HCT116 (cell line): ENCODE results near the gene PSPC1. TPM values are rescaled to one million over a fixed set of nuclear protein-coding genes. Genes with fewer than 3 reads are reported as not detected.
"Not testable (repeated sequence)": the region's sequence is repeated elsewhere in the genome, so short reads cannot be mapped to it uniquely, and the experiment has no call there.

Experiments
- ATAC-seq: fragments of 200-7000 bp; cut with Tn5 transposase; 2 replicates; pipeline ENCODE4 v1.9.1; 2020; ENCODE audit warnings: mild to moderate bottlenecking, moderate library complexity
- BruUV-seq: library from RNA; stranded (reverse); fragments of 400-500 nt; replicated peaks from 2 replicates; lab custom pipeline; 2021; lab: Mats Ljungman, UMichigan
- CTCF ChIA-PET: fragments of 300-600 bp; sonication (Branson Sonifier 250); formaldehyde crosslinking; loops from one replicate; lab custom pipeline; 2021; ENCODE audit warnings: antibody characterized with exemption; lab: Charles Lee
- POLR2A ChIA-PET: fragments of 300-600, 350-600 bp; sonication (Branson Sonifier 250); formaldehyde crosslinking; loops from one replicate; lab custom pipeline; 2021; ENCODE audit warnings: antibody characterized with exemption; lab: Charles Lee
- RAD21 ChIA-PET, 2 experiments: fragments of 300-600 bp; sonication (Branson Sonifier 250); formaldehyde crosslinking; loops; one replicate each; lab custom pipeline; 2023; ENCODE audit warnings: low total read pairs in 2 of 2; ENCODE audit not compliant: uncharacterized antibody in 2 of 2, unreplicated experiment in 2 of 2, low non-redundant PET in 1 of 2; lab: Charles Lee
- DNase-seq: peaks from one replicate; pipeline ENCODE4 v3.0.0-alpha.2; 2010; ENCODE audit warnings: low read depth, low spot score
- H2AFZ ChIP-seq: fragments of 200-600 bp; shearing (Covaris generic), sonication (generic); 2 replicates; pipeline ENCODE4 v1.6.1; 2017; ENCODE audit warnings: low read depth, mixed run types, mixed read lengths, antibody characterized with exemption, low read length; ENCODE audit not compliant: poor library complexity, severe bottlenecking
- H3K27ac ChIP-seq: 2 replicates; pipeline ENCODE4 v1.5.1; 2012; ENCODE audit warnings: low read depth, low read length
- H3K27me3 ChIP-seq: fragments of 200-600 bp; sonication (generic); 2 replicates; pipeline ENCODE4 v1.6.1; 2016; ENCODE audit warnings: mixed run types, low read length, mixed read lengths; ENCODE audit not compliant: insufficient read depth
- H3K36me3 ChIP-seq, 2 experiments: fragments of 200-500 bp in 1 of 2; fragments of 200-600 bp in 1 of 2; sonication (Bioruptor generic) in 1 of 2; sonication (generic) in 1 of 2; 2 replicates each; pipeline versions ENCODE4 v1.5.1 to v1.6.1; 2014 to 2016; ENCODE audit warnings: low read length in 2 of 2, inconsistent platforms in 1 of 2, mixed read lengths in 1 of 2, mixed run types in 1 of 2; ENCODE audit not compliant: insufficient read depth in 2 of 2, control insufficient read depth in 1 of 2
- H3K4me1 ChIP-seq, 2 experiments: fragments of 200-600 bp in 1 of 2; sonication (generic) in 1 of 2; 2 replicates each; pipeline versions ENCODE4 v1.5.1 to v1.6.1; 2012 to 2017; ENCODE audit warnings: low read length in 2 of 2, inconsistent platforms in 1 of 2, mild to moderate bottlenecking in 1 of 2, mixed read lengths in 1 of 2, mixed run types in 1 of 2, moderate library complexity in 1 of 2; ENCODE audit not compliant: insufficient read depth in 2 of 2, control insufficient read depth in 1 of 2
- H3K4me2 ChIP-seq: fragments of 200-600 bp; sonication (generic); 2 replicates; pipeline ENCODE4 v1.6.1; 2017; ENCODE audit warnings: mixed run types, low read length, mixed read lengths
- H3K4me3 ChIP-seq, 2 experiments: fragments of 200-600 bp in 1 of 2; sonication (generic) in 1 of 2; replicated peaks in 1 of 2; 2 replicates each; pipeline ENCODE4 v1.5.1; 2011 to 2016; ENCODE audit warnings: low read length in 2 of 2, control low read depth in 1 of 2, low read depth in 1 of 2, mild to moderate bottlenecking in 1 of 2, mixed read lengths in 1 of 2, mixed run types in 1 of 2
- H3K79me2 ChIP-seq: fragments of 200-600 bp; sonication (generic); 2 replicates; pipeline ENCODE4 v1.6.1; 2017; ENCODE audit warnings: mild to moderate bottlenecking, mixed run types, low read length, moderate library complexity, mixed read lengths; ENCODE audit not compliant: insufficient read depth
- H3K9ac ChIP-seq: fragments of 200-600 bp; sonication (generic); 2 replicates; pipeline ENCODE4 v1.6.1; 2016; ENCODE audit warnings: low read length, mixed read lengths
- H3K9me2 ChIP-seq: fragments of 200-600 bp; sonication (generic), shearing (Covaris generic); 2 replicates; pipeline ENCODE4 v1.6.1; 2017; ENCODE audit warnings: mixed run types, mild to moderate bottlenecking, moderate library complexity; ENCODE audit not compliant: insufficient read depth
- H3K9me3 ChIP-seq, 2 experiments: fragments of 200-500 bp in 1 of 2; fragments of 200-600 bp in 1 of 2; sonication (Bioruptor generic) in 1 of 2; sonication (generic) in 1 of 2; 2 replicates each; pipeline ENCODE4 v1.6.1; 2014 to 2017; ENCODE audit warnings: low read length in 2 of 2, mixed read lengths in 2 of 2, inconsistent platforms in 1 of 2, low read depth in 1 of 2, mild to moderate bottlenecking in 1 of 2, mixed run types in 1 of 2, moderate library complexity in 1 of 2; ENCODE audit not compliant: control insufficient read depth in 1 of 2, insufficient read depth in 1 of 2
- H4K20me1 ChIP-seq: fragments of 200-600 bp; sonication (generic), shearing (Covaris generic); 2 replicates; pipeline ENCODE4 v1.6.1; 2017; ENCODE audit warnings: mixed run types, mild to moderate bottlenecking, moderate library complexity; ENCODE audit not compliant: insufficient read depth
- CEBPB ChIP-seq: IDR thresholded peaks from 2 replicates; pipeline ENCODE4 v1.6.1; 2012; ENCODE audit warnings: low read depth
- ELF1 ChIP-seq: IDR thresholded peaks from 2 replicates; pipeline ENCODE4 v1.6.1; 2012; ENCODE audit warnings: low read depth, borderline replicate concordance
- EZH2 ChIP-seq: fragments of 200-600 bp; sonication (generic); IDR thresholded peaks from 2 replicates; pipeline ENCODE4 v1.6.1; 2017; ENCODE audit warnings: antibody characterized with exemption, mixed run types
- EZH2phosphoT487 ChIP-seq: fragments of 200-600 bp; IDR thresholded peaks from 2 replicates; pipeline ENCODE4 v1.6.1; 2018; ENCODE audit warnings: antibody characterized with exemption, borderline replicate concordance
- SP1 ChIP-seq: IDR thresholded peaks from 2 replicates; pipeline ENCODE4 v1.6.1; 2012; ENCODE audit warnings: low read depth
- TCF7L2 ChIP-seq: IDR thresholded peaks from 2 replicates; pipeline ENCODE4 v1.7.0; 2011; ENCODE audit warnings: borderline replicate concordance, inconsistent platforms; ENCODE audit not compliant: insufficient read depth, insufficient read length; ENCODE audit errors: extremely low read depth
- ZBTB33 ChIP-seq: IDR thresholded peaks from 2 replicates; pipeline ENCODE4 v1.6.1; 2011; ENCODE audit warnings: mild to moderate bottlenecking, low read length, moderate library complexity; ENCODE audit not compliant: insufficient replicate concordance; ENCODE audit errors: extremely low read depth
- ZFX ChIP-seq: fragments of 450-650 bp; IDR thresholded peaks from 2 replicates; pipeline ENCODE4 v1.6.1; 2017
- ZNF274 ChIP-seq: fragments of 200-500 bp; sonication (Bioruptor generic); IDR thresholded peaks from 2 replicates; pipeline ENCODE4 v1.6.1; 2014; ENCODE audit warnings: mild to moderate bottlenecking, low read depth, low read length, inconsistent platforms
- intact Hi-C: fragments of 100-400 bp; cut with micrococcal nuclease; formaldehyde crosslinking; loops from 2 replicates; pipeline ENCODE4 v1.10.0; 2022
- total RNA-seq: library from RNA; stranded (reverse); gene quantifications from one replicate; pipeline ENCODE4 v1.2.1, GENCODE V29; 2021; ENCODE audit not compliant: unreplicated experiment
- TF ChIP-seq, protein P1 (sequence below), 3 experiments: fragments of 200-600 bp in 1 of 3; sonication (generic) in 1 of 3; IDR thresholded peaks in 2 of 3; conservative IDR thresholded peaks in 1 of 3; 2 replicates each; pipeline ENCODE4 v1.5.1; 2012 to 2017; ENCODE audit warnings: low read depth in 2 of 3, low read length in 2 of 3, antibody characterized with exemption in 1 of 3, borderline replicate concordance in 1 of 3, control low read depth in 1 of 3, mild to moderate bottlenecking in 1 of 3, mixed read lengths in 1 of 3, mixed run types in 1 of 3, moderate library complexity in 1 of 3; ENCODE audit not compliant: insufficient read depth in 1 of 3
- TF ChIP-seq, protein P2 (sequence below): IDR thresholded peaks from 2 replicates; pipeline ENCODE4 v1.6.1; 2012; ENCODE audit warnings: low read depth

The PSPC1 gene
- total RNA-seq, 1 experiment from 2014 or later: 57.7 TPM

DNA sequence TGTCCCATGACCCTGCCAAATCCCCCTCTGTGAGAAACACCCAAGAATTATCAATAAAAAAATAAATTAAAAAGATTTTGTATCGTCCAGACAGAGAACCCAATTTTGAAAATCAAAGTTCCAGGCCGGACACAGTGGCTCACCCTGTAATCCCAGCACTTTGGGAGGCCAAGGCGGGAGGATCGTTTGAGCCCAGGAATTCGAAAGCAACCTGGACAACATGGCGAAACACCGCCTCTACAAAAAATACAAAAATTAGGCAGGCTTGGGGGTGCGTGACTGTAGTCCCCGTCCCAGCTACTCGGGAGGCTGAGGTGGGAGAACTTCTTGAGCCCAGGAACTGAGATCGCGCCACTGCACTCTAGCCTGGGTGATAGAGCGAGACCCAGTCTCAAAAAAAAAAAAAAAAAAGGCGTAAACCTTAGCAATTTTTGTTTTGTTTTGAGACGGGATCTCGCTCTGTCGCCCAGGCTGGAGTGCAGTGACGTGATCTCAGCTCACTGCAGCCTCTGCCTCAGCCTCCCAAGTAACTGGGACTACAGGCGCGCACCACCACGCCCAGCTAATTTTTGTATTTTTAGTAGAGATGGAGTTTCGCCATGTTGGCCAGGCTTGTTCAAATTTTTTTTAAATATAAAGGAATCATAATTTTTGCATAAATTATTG lies 1.9 kb downstream of the PSPC1 start:
- RAD21 ChIA-PET, DNase-seq, CTCF ChIA-PET, H3K27ac ChIP-seq, H3K27me3 ChIP-seq, H3K9me2 ChIP-seq, H4K20me1 ChIP-seq, ATAC-seq, H2AFZ ChIP-seq, intact Hi-C loops, H3K9me3 ChIP-seq, POLR2A ChIA-PET, BruUV-seq, H3K36me3 ChIP-seq: not testable (repeated sequence)
- H3K4me2 ChIP-seq: peak overlapping the region; percentile 89
- peaks cover 46% of the 10 kb centered on the region for H3K79me2 ChIP-seq
- H3K9ac ChIP-seq: peak overlapping the region; percentile 99; the same call in 1 of the 2 replicates
- peaks cover 4 to 14% of the 10 kb centered on the region in 2 experiments; a peak in 3 of 4 replicates for H3K4me1 ChIP-seq
- H3K4me3 ChIP-seq: peak overlapping the region; percentile 98 to 99

- CTCF ChIA-PET: no interaction called here
- no peak for DNase-seq
- ATAC-seq: no peak
- no peak for TF ChIP-seq CEBPB
- TF ChIP-seq EZH2phosphoT487: no peak
- no peak for TF ChIP-seq ELF1
- TF ChIP-seq, protein P1, sequence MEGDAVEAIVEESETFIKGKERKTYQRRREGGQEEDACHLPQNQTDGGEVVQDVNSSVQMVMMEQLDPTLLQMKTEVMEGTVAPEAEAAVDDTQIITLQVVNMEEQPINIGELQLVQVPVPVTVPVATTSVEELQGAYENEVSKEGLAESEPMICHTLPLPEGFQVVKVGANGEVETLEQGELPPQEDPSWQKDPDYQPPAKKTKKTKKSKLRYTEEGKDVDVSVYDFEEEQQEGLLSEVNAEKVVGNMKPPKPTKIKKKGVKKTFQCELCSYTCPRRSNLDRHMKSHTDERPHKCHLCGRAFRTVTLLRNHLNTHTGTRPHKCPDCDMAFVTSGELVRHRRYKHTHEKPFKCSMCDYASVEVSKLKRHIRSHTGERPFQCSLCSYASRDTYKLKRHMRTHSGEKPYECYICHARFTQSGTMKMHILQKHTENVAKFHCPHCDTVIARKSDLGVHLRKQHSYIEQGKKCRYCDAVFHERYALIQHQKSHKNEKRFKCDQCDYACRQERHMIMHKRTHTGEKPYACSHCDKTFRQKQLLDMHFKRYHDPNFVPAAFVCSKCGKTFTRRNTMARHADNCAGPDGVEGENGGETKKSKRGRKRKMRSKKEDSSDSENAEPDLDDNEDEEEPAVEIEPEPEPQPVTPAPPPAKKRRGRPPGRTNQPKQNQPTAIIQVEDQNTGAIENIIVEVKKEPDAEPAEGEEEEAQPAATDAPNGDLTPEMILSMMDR (IDR thresholded peaks at IDR 0.05 in 2 of 3, conservative IDR thresholded peaks at IDR 0.05 in 1 of 3; ENCODE audit: borderline replicate concordance in 1 of 3, insufficient read depth in 1 of 3, low read depth in 2 of 3, low read length in 2 of 3): no peak
- TF ChIP-seq EZH2: no peak
- TF ChIP-seq, protein P2, sequence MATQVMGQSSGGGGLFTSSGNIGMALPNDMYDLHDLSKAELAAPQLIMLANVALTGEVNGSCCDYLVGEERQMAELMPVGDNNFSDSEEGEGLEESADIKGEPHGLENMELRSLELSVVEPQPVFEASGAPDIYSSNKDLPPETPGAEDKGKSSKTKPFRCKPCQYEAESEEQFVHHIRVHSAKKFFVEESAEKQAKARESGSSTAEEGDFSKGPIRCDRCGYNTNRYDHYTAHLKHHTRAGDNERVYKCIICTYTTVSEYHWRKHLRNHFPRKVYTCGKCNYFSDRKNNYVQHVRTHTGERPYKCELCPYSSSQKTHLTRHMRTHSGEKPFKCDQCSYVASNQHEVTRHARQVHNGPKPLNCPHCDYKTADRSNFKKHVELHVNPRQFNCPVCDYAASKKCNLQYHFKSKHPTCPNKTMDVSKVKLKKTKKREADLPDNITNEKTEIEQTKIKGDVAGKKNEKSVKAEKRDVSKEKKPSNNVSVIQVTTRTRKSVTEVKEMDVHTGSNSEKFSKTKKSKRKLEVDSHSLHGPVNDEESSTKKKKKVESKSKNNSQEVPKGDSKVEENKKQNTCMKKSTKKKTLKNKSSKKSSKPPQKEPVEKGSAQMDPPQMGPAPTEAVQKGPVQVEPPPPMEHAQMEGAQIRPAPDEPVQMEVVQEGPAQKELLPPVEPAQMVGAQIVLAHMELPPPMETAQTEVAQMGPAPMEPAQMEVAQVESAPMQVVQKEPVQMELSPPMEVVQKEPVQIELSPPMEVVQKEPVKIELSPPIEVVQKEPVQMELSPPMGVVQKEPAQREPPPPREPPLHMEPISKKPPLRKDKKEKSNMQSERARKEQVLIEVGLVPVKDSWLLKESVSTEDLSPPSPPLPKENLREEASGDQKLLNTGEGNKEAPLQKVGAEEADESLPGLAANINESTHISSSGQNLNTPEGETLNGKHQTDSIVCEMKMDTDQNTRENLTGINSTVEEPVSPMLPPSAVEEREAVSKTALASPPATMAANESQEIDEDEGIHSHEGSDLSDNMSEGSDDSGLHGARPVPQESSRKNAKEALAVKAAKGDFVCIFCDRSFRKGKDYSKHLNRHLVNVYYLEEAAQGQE: no peak
- no peak for TF ChIP-seq ZBTB33
- TF ChIP-seq TCF7L2: no peak
- TF ChIP-seq SP1: no peak
- no peak for TF ChIP-seq ZNF274
- no peak for TF ChIP-seq ZFX
These were observed 10.4 kb downstream of the PSPC1 start for GRCh38 chr13:19772306-19772705.

More at GRCh38 chr13:19772306-19772705, 10.4 kb downstream of the PSPC1 start:
- Histone ChIP-seq H4K20me1 (peaks cover 15% of the 10 kb centered on the region; the same call in 1 of the 2 replicates), H3K4me3 (no peak overlapping the region), H3K36me3 (peaks cover 22 to 26% of the 10 kb centered on the region in 2 experiments), H3K27me3 (no peaks in the 10 kb centered on the region), H2AFZ (no peak overlapping the region), H3K4me2 (no peak overlapping the region), H3K4me1 (no peaks in the 10 kb centered on the region), H3K9me3 (no peaks in the 10 kb centered on the region), H3K9ac (no peak overlapping the region), H3K79me2 (peaks cover 100% of the 10 kb centered on the region), H3K9me2 (no peaks in the 10 kb centered on the region), H3K27ac (no peak overlapping the region)
- no TSS peak for BruUV-seq
- RAD21 ChIA-PET: no interaction called here
- intact Hi-C loops: no loop called here
- POLR2A ChIA-PET: no interaction called here
